ENCODE results near the gene ABI2. TPM values are rescaled to one million over a fixed set of nuclear protein-coding genes. Genes with fewer than 3 reads are reported as not detected.
A peak's percentile ranks its signal among the peaks of the same experiment; 100 is the strongest.

The ABI2 gene
- total and polyA plus RNA-seq, 2 of the 4 experiments (the other 2 are of a cell fraction) = 35.7 to 54.0 TPM

DNA sequence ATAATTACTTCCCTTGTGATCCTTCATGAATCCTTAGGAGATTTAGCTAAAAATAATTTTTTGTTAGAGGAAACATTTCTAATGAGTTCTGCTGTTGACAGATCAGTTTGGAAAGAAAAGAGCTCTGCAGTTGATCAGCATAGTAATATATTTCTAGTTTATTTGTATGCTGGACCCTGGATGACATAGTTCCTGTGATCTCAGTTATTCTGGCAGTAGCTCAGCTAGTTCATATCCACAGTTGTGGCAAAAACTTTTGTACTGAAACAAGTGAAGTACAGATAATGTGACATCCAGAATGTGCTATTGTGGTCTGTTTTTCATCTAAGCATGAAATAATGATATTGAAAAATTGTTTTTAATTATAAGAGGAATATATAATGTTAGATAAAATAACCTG lies 33.7 kb downstream of the ABI2 start:
- no peaks in the 10 kb centered on the region for H3K4me1 ChIP-seq (ENCODE audit: control insufficient read depth, insufficient read depth, low read length)
- no peak overlapping the region for H2BK20ac ChIP-seq (ENCODE audit: low read depth, low read length)
- no peak overlapping the region for H3K56ac ChIP-seq (ENCODE audit: extremely low read depth, insufficient read depth, low read length)
- peaks cover 5% of the 10 kb centered on the region for H3K9me1 ChIP-seq (ENCODE audit: insufficient read depth, low read length)
- H4K5ac ChIP-seq (ENCODE audit: low read depth, low read length) = no peak overlapping the region
- intact Hi-C loops (cut with micrococcal nuclease) (no loop called here), dilution Hi-C loops (cut with HindIII; ENCODE audit: low sequenced_read_pairs, unreplicated experiment) (no loop called here), in situ Hi-C loops (cut with MboI; ENCODE audit: low sequenced_read_pairs) (no loop called here)
- no peak overlapping the region for H3K18ac ChIP-seq (ENCODE audit: low read depth, low read length)
- no peaks in the 10 kb centered on the region for H3K9me3 ChIP-seq (ENCODE audit: control insufficient read depth, insufficient read depth, low read length)
- peak; percentile 66 for ATAC-seq (ENCODE audit: low read depth)
- TF ChIP-seq RCOR1 (IDR thresholded peaks at IDR 0.05; ENCODE audit: insufficient replicate concordance, low read length) (no peak), BHLHE40 (IDR thresholded peaks at IDR 0.05; ENCODE audit: low read depth, low read length) (no peak), CEBPB (IDR thresholded peaks at IDR 0.05; ENCODE audit: low read depth, low read length) (no peak), FOS (IDR thresholded peaks at IDR 0.05; ENCODE audit: low read depth, low read length) (no peak), MAFK (IDR thresholded peaks at IDR 0.05; ENCODE audit: low read depth, low read length) (no peak), CHD1 (IDR thresholded peaks at IDR 0.05; ENCODE audit: low read depth, low read length) (no peak), RFX5 (IDR thresholded peaks at IDR 0.05; ENCODE audit: low read depth, low read length) (no peak), RAD21 (IDR thresholded peaks at IDR 0.05; ENCODE audit: low read length) (no peak), MXI1 (IDR thresholded peaks at IDR 0.05; ENCODE audit: borderline replicate concordance, low read depth, low read length) (no peak), SMC3 (IDR thresholded peaks at IDR 0.05; ENCODE audit: low read depth, low read length) (no peak), MAZ (IDR thresholded peaks at IDR 0.05; ENCODE audit: borderline replicate concordance, low read depth, low read length) (no peak), POLR2A (IDR thresholded peaks at IDR 0.05; ENCODE audit: low read depth, low read length) (no peak), NFE2L2 (IDR thresholded peaks at IDR 0.05; ENCODE audit: low read depth, low read length) (no peak)
- TF ChIP-seq, protein P1, sequence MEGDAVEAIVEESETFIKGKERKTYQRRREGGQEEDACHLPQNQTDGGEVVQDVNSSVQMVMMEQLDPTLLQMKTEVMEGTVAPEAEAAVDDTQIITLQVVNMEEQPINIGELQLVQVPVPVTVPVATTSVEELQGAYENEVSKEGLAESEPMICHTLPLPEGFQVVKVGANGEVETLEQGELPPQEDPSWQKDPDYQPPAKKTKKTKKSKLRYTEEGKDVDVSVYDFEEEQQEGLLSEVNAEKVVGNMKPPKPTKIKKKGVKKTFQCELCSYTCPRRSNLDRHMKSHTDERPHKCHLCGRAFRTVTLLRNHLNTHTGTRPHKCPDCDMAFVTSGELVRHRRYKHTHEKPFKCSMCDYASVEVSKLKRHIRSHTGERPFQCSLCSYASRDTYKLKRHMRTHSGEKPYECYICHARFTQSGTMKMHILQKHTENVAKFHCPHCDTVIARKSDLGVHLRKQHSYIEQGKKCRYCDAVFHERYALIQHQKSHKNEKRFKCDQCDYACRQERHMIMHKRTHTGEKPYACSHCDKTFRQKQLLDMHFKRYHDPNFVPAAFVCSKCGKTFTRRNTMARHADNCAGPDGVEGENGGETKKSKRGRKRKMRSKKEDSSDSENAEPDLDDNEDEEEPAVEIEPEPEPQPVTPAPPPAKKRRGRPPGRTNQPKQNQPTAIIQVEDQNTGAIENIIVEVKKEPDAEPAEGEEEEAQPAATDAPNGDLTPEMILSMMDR (conservative IDR thresholded peaks at IDR 0.05; ENCODE audit: low read depth, low read length) = no peak
- TF ChIP-seq, protein P2, sequence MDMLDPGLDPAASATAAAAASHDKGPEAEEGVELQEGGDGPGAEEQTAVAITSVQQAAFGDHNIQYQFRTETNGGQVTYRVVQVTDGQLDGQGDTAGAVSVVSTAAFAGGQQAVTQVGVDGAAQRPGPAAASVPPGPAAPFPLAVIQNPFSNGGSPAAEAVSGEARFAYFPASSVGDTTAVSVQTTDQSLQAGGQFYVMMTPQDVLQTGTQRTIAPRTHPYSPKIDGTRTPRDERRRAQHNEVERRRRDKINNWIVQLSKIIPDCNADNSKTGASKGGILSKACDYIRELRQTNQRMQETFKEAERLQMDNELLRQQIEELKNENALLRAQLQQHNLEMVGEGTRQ (IDR thresholded peaks at IDR 0.05; ENCODE audit: low read depth, low read length) = no peak
- TF ChIP-seq, protein P3, sequence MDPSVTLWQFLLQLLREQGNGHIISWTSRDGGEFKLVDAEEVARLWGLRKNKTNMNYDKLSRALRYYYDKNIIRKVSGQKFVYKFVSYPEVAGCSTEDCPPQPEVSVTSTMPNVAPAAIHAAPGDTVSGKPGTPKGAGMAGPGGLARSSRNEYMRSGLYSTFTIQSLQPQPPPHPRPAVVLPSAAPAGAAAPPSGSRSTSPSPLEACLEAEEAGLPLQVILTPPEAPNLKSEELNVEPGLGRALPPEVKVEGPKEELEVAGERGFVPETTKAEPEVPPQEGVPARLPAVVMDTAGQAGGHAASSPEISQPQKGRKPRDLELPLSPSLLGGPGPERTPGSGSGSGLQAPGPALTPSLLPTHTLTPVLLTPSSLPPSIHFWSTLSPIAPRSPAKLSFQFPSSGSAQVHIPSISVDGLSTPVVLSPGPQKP (IDR thresholded peaks at IDR 0.05; ENCODE audit: borderline replicate concordance, low read depth, low read length) = no peak
- no peak overlapping the region for H2BK15ac ChIP-seq (ENCODE audit: low read depth, low read length)
- peak; percentile 51 for DNase-seq
- ChIA-PET POLR2A (ENCODE audit: unreplicated experiment) (interaction anchor here (0.5 kb wide), 1 partner anchor 13 kb away, joined by 6 read pairs; no protein-coding TSS in a partner anchor), CTCF (no interaction called here)
- H3K79me1 ChIP-seq (ENCODE audit: low read depth in 1 of 2, low read length in 2 of 2) = peaks cover 43 to 59% of the 10 kb centered on the region in 2 experiments
- H2AK5ac ChIP-seq (ENCODE audit: low read depth, low read length) = no peak overlapping the region
- peaks cover 2% of the 10 kb centered on the region for H3K36me3 ChIP-seq (ENCODE audit: control insufficient read depth, insufficient read depth, low read length)
- H3K27ac ChIP-seq (ENCODE audit: insufficient read depth, low read length) = no peak overlapping the region
- H3K4me3 ChIP-seq (ENCODE audit: insufficient read depth, low read depth, low read length) = no peak overlapping the region
- H3K4me2 ChIP-seq (ENCODE audit: low read depth, low read length) = no peak overlapping the region
- no peak overlapping the region for H2BK5ac ChIP-seq (ENCODE audit: low read depth, low read length, poor library complexity, severe bottlenecking)
- no peak overlapping the region for H3K4ac ChIP-seq (ENCODE audit: low read depth, low read length)
- H3K23ac ChIP-seq (ENCODE audit: low read depth, low read length) = no peak overlapping the region
- H4K91ac ChIP-seq (ENCODE audit: insufficient read depth, low read depth, low read length) = no peak overlapping the region
- H3K14ac ChIP-seq (replicated peaks; ENCODE audit: low read depth, low read length) = no peak overlapping the region
- peaks cover 6% of the 10 kb centered on the region; the same call in 1 of the 2 replicates for H4K20me1 ChIP-seq (ENCODE audit: insufficient read depth, low read length)
- no peak overlapping the region for H3K9ac ChIP-seq (ENCODE audit: low read depth, low read length)
- BruUV-seq (replicated peaks) = no TSS peak
- H2AFZ ChIP-seq (replicated peaks; ENCODE audit: low read length, poor library complexity) = no peak overlapping the region
- no peak overlapping the region for H2BK120ac ChIP-seq (ENCODE audit: low read depth, low read length)
- H4K8ac ChIP-seq (ENCODE audit: low read depth in 2 of 2, low read length in 2 of 2) = no peak overlapping the region
- no peaks in the 10 kb centered on the region for H3K27me3 ChIP-seq (ENCODE audit: control insufficient read depth, insufficient read depth, low read length)
- H2AK9ac ChIP-seq (replicated peaks; ENCODE audit: low read depth, low read length, poor library complexity) = no peak overlapping the region
